Measurements from ENCODE around the gene ALDH3A1.
A peak's percentile ranks its signal among the peaks of the same experiment; 100 is the strongest.

Gene ALDH3A1

GRCh38 chr17:19759568-19760549, 11.8 kb upstream of the ALDH3A1 start:
- DNase-seq, result no peak

- DNase-seq, result no peak
Observed at GRCh38 chr17:19757536-19758180, 9.6 kb upstream of the ALDH3A1 start.

- DNase-seq, result no peak
Observed at GRCh38 chr17:19756546-19756945, 8.4 kb upstream of the ALDH3A1 start.

GRCh38 chr17:19755821-19756510, 7.9 kb upstream of the ALDH3A1 start:
- DNase-seq, result no peak

GRCh38 chr17:19755392-19755791, 7.3 kb upstream of the ALDH3A1 start:
- DNase-seq, result no peak

- DNase-seq, result no peak
Observed at GRCh38 chr17:19753661-19754463, 5.8 kb upstream of the ALDH3A1 start.

GRCh38 chr17:19753051-19753509, 5.0 kb upstream of the ALDH3A1 start:
- no peak for DNase-seq

GRCh38 chr17:19752216-19753050, 4.3 kb upstream of the ALDH3A1 start:
- DNase-seq, result no peak

- no peak for DNase-seq
Observed at GRCh38 chr17:19750835-19751234, 2.7 kb upstream of the ALDH3A1 start.

- DNase-seq, result no peak
Observed at GRCh38 chr17:19750020-19750572, 2.0 kb upstream of the ALDH3A1 start.

- no peak for DNase-seq
Observed at GRCh38 chr17:19748807-19749193, 702 bp upstream of the ALDH3A1 start.

- DNase-seq, result no peak
Observed at GRCh38 chr17:19747159-19747719, 859 bp downstream of the ALDH3A1 start.

- no peak for DNase-seq
Observed at GRCh38 chr17:19746517-19746916, 1.6 kb downstream of the ALDH3A1 start.

GRCh38 chr17:19744922-19745757, 3.0 kb downstream of the ALDH3A1 start:
- peak; percentile 91 for DNase-seq

- DNase-seq, result no peak
Observed at GRCh38 chr17:19744492-19744891, 3.6 kb downstream of the ALDH3A1 start.

- DNase-seq, result no peak
Observed at GRCh38 chr17:19743101-19744100, 4.7 kb downstream of the ALDH3A1 start.

GRCh38 chr17:19742495-19742894, 5.6 kb downstream of the ALDH3A1 start:
- no peak for DNase-seq

- DNase-seq, result no peak
Observed at GRCh38 chr17:19741832-19742457, 6.2 kb downstream of the ALDH3A1 start.

All from stimulated activated CD4-positive, alpha-beta T cell treated with anti-CD3 and anti-CD28 coated beads, Interleukin-4, amount 100 ng/mL, for 1 hour (primary cell).